Stimulated activated CD8-positive, alpha-beta memory T cell treated with anti-CD3 and anti-CD28 coated beads, Interleukin-2, amount 100 ng/mL, for 48 hours (primary cell): ENCODE data around the gene ZBTB17.
"Not testable (repeated sequence)": the region's sequence is repeated elsewhere in the genome, so short reads cannot be mapped to it uniquely, and the experiment has no call there.

Experiments
- DNase-seq, 2 donors: peaks; one replicate each; pipeline ENCODE4 v3.0.0-alpha.2; 2020; ENCODE audit warnings: low read depth in 2 of 2

The ZBTB17 gene

GRCh38 chr1:15896841-15897610, 78.9 kb downstream of the ZBTB17 start:
- not testable (repeated sequence) for DNase-seq

GRCh38 chr1:15895233-15895632, 80.7 kb downstream of the ZBTB17 start:
- no peak for DNase-seq

GRCh38 chr1:15892857-15893599, 82.9 kb downstream of the ZBTB17 start:
- not testable (repeated sequence) for DNase-seq
